Natural killer cell (primary cell): Measurements from ENCODE around the gene VSIG8. TPM values are rescaled to one million over a fixed set of nuclear protein-coding genes. Genes with fewer than 3 reads are reported as not detected.

Experiments
- ATAC-seq, 3 donors: fragments of 150-1000 bp in 2 of 3; fragments of 200-7000 bp in 1 of 3; cut with Tn5 transposase; 1 replicate in 1 of 3; 2 replicates in 2 of 3; pipeline ENCODE4 v1.10.0; 2021; ENCODE audit warnings: mild to moderate bottlenecking in 2 of 3, moderate library complexity in 2 of 3
- DNase-seq, 2 donors: peaks; one replicate each; pipeline versions ENCODE4 v3.0.0 to v3.0.0-alpha.2; 2013 to 2021; ENCODE audit warnings: mixed read lengths in 1 of 2
- H3K27ac ChIP-seq: one replicate; pipeline ENCODE4 v1.5.1; 2013; ENCODE audit warnings: mild to moderate bottlenecking, low read length
- H3K27me3 ChIP-seq: one replicate; pipeline ENCODE4 v1.6.1; 2013; ENCODE audit warnings: low read length; ENCODE audit not compliant: control insufficient read depth, insufficient read depth
- H3K36me3 ChIP-seq: one replicate; pipeline ENCODE4 v1.6.1; 2013; ENCODE audit warnings: low read length; ENCODE audit not compliant: control insufficient read depth, insufficient read depth
- H3K4me1 ChIP-seq: one replicate; pipeline ENCODE4 v1.6.1; 2013; ENCODE audit warnings: low read length; ENCODE audit not compliant: control insufficient read depth, insufficient read depth
- H3K4me3 ChIP-seq: one replicate; pipeline ENCODE4 v1.5.1; 2013; ENCODE audit warnings: low read length
- H3K9me3 ChIP-seq: one replicate; pipeline ENCODE4 v1.6.1; 2013; ENCODE audit warnings: low read length; ENCODE audit not compliant: control insufficient read depth, insufficient read depth
- H3K27ac Mint-ChIP-seq, 2 donors: one replicate each; pipeline ENCODE4 v1.8.0; 2022; ENCODE audit warnings: mild to moderate bottlenecking in 2 of 2, mixed read lengths in 2 of 2, moderate library complexity in 1 of 2
- H3K27me3 Mint-ChIP-seq, 2 donors: one replicate each; pipeline ENCODE4 v1.8.0; 2022; ENCODE audit warnings: low read depth in 2 of 2, mixed read lengths in 2 of 2
- H3K36me3 Mint-ChIP-seq: one replicate; pipeline ENCODE4 v1.8.0; 2022; ENCODE audit warnings: mixed read lengths
- H3K4me1 Mint-ChIP-seq, 2 donors: one replicate each; pipeline ENCODE4 v1.8.0; 2022; ENCODE audit warnings: mixed read lengths in 2 of 2
- H3K4me3 Mint-ChIP-seq: one replicate; pipeline ENCODE4 v1.8.0; 2022; ENCODE audit warnings: mild to moderate bottlenecking, moderate library complexity, mixed read lengths
- H3K9me3 Mint-ChIP-seq, 2 donors: one replicate each; pipeline ENCODE4 v1.8.0; 2022; ENCODE audit warnings: mixed read lengths in 2 of 2
- CTCF ChIP-seq: fragments of 200-600 bp; IDR thresholded peaks from one replicate; pipeline ENCODE4 v1.8.0; 2022; ENCODE audit warnings: antibody characterized with exemption
- WGBS: methylation state at CpG from one replicate; pipeline ENCODE4 v1.1.7; 2013; ENCODE audit warnings: missing lambda C conversion rate; ENCODE audit not compliant: insufficient coverage; 5-methylcytosine and 5-hydroxymethylcytosine counted together
- intact Hi-C: fragments of 100-400 bp; cut with micrococcal nuclease; formaldehyde crosslinking; loops from one replicate; pipeline ENCODE4 v1.14.2; 2022
- total RNA-seq, 4 donors: library from RNA; stranded (reverse); fragments of 120-200 nt in 1 of 4; gene quantifications; one replicate each; pipeline versions ENCODE4 v1.2.3 to v1.2.4, GENCODE V29; 2013 to 2022

The VSIG8 gene
- total RNA-seq, 3 donors from 2014 or later (not counting 1 experiment from before 2014, with no cell fraction given): not detected

DNA sequence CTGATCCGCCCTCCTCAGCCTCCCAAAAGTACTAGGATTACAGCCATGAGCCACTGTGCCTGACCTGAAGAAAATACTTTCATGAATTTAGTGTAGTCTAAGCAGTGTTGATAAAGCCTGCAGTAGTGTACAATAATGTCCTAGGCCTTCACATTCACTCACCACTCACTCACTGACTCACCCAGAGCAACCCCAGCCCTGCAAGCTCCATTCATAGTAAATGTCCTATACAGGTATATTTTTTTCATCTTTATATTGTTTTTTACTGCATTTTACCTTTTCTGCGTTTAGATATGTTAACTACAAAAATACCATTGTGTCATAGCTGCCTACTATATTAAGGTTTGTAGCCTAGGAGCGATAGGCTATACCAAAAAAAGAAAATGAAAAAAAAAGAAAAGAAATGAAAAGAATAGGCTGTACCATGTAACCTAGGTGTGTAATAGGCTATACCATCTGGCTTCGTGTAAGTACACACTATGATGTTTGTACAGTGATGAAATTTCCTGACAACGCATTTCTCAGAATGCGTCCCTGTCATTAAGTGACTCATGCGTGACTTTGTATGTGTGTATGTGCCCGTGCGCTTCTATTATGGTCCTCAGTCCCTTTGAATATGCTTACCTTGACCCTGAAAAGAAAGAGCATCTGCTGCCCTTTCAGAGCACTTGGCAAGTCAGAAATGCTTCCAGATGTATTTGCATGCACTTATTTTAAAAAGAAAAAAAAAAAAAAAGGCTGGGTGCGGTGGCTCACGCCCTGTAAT lies 45.0 kb downstream of the VSIG8 start:
- H3K27ac Mint-ChIP-seq: peak overlapping the region in 1 of 2 donors; percentile 72
- Histone ChIP-seq H3K4me3 (no peak overlapping the region), H3K36me3 (no peaks in the 10 kb centered on the region), H3K9me3 (no peaks in the 10 kb centered on the region), H3K4me1 (peaks cover 25% of the 10 kb centered on the region), H3K27me3 (no peaks in the 10 kb centered on the region), H3K27ac (no peak overlapping the region)
- H3K4me1 Mint-ChIP-seq: peaks cover 57% of the 10 kb centered on the region in 2 donors
- H3K27me3 Mint-ChIP-seq: peaks cover 0 to 8% of the 10 kb centered on the region in 2 donors
- intact Hi-C loops: no loop called here
- DNase-seq: no peak
- H3K4me3 Mint-ChIP-seq: no peak overlapping the region
- peaks cover 12% of the 10 kb centered on the region for H3K36me3 Mint-ChIP-seq
- no peak for ATAC-seq
- 91% methylated on average over 10 of the region's 11 CpGs for WGBS
- no peaks in the 10 kb centered on the region for H3K9me3 Mint-ChIP-seq
- no peak for TF ChIP-seq CTCF

- H3K4me3 Mint-ChIP-seq: no peak overlapping the region
- Histone ChIP-seq H3K27ac (no peak overlapping the region), H3K9me3 (no peaks in the 10 kb centered on the region), H3K36me3 (peaks cover 12% of the 10 kb centered on the region), H3K27me3 (no peaks in the 10 kb centered on the region), H3K4me1 (peaks cover 12% of the 10 kb centered on the region), H3K4me3 (no peak overlapping the region)
- DNase-seq: no peak
- WGBS: 100% methylated on average over 3 of the region's 8 CpGs
- H3K27ac Mint-ChIP-seq: peak overlapping the region in 1 of 2 donors; percentile 71
- peaks cover 0 to 5% of the 10 kb centered on the region in 2 donors for H3K27me3 Mint-ChIP-seq
- no peak for TF ChIP-seq CTCF
- H3K9me3 Mint-ChIP-seq: no peaks in the 10 kb centered on the region
- H3K36me3 Mint-ChIP-seq: peaks cover 23% of the 10 kb centered on the region
- ATAC-seq: no peak
- intact Hi-C loops: no loop called here
- peaks cover 51 to 53% of the 10 kb centered on the region in 2 donors for H3K4me1 Mint-ChIP-seq
Measured at GRCh38 chr1:159815926-159816325, 46.5 kb downstream of the VSIG8 start.

DNA sequence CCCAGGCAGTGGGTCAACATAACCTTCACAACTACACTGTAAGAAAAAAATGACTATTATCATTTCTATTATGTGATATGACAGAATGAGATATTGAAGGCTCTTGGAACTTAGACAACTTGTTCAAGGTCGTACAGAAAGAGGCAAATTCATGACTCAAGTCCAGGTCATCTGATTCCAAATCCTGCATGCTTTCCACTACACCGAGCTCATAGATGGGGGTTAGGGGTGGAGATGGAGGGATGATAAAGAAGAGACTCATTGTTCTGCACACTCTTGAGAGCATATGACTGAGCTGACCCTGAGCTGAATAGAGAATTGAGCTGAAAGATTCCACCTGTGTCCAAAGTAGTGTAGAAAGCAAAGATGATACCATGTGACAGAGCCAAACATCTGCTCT lies 57.5 kb downstream of the VSIG8 start:
- Mint-ChIP-seq H3K4me1 (peaks cover 82 to 83% of the 10 kb centered on the region in 2 donors), H3K4me3 (peak overlapping the region; percentile 96), H3K27me3 (peaks cover 0 to 11% of the 10 kb centered on the region in 2 donors), H3K27ac (peak overlapping the region; percentile 87 to 90), H3K36me3 (peaks cover 30% of the 10 kb centered on the region), H3K9me3 (peaks cover 0 to 4% of the 10 kb centered on the region in 2 donors)
- H3K4me1 ChIP-seq: peaks cover 60% of the 10 kb centered on the region
- DNase-seq: no peak
- 79% methylated on average over 2 of the region's 2 CpGs for WGBS
- H3K27me3 ChIP-seq: no peaks in the 10 kb centered on the region
- intact Hi-C loops: loop anchor here (5.0 to 10.0 kb wide), 2 partner anchors 47 to 200 kb away; no protein-coding TSS in a partner anchor
- peaks cover 32% of the 10 kb centered on the region for H3K36me3 ChIP-seq
- H3K4me3 ChIP-seq: no peak overlapping the region
- no peaks in the 10 kb centered on the region for H3K9me3 ChIP-seq
- TF ChIP-seq CTCF: no peak
- H3K27ac ChIP-seq: no peak overlapping the region
- no peak for ATAC-seq

Other genes starting within 250 kb of the VSIG8 start
- gene CRP, start 148.1 kb downstream of the VSIG8 start, total RNA-seq: not detected
- gene DUSP23, start 81.7 kb downstream of the VSIG8 start, total RNA-seq: 10 to 100 TPM; 18.6 to 22.1 (median 21.1) TPM
- 100 to 1,000 TPM; 138 to 309 (median 298) TPM for gene FCRL6, start 60.3 kb downstream of the VSIG8 start, total RNA-seq
- 1 to 10 TPM in 2 of 3 donors, under 1 TPM in 1; 0.64 to 4.4 (median 2.8) TPM for gene SLAMF8, start 35.8 kb downstream of the VSIG8 start, total RNA-seq
- 1 to 10 TPM; 1.3 to 5.0 (median 1.6) TPM for gene CFAP45, start 37.5 kb upstream of the VSIG8 start, total RNA-seq
- gene TAGLN2, start 62.9 kb upstream of the VSIG8 start, total RNA-seq: 100 to 1,000 TPM; 344 to 394 (median 358) TPM
- gene IGSF9, start 83.0 kb upstream of the VSIG8 start, total RNA-seq: not detected
- gene SLAMF9, start 91.6 kb upstream of the VSIG8 start, total RNA-seq: not detected
- gene PIGM, start 169.3 kb upstream of the VSIG8 start, total RNA-seq: 1 to 10 TPM; 3.8 to 5.1 (median 3.9) TPM
- not detected for gene KCNJ10, start 207.5 kb upstream of the VSIG8 start, total RNA-seq
- not detected for gene KCNJ9, start 218.9 kb upstream of the VSIG8 start, total RNA-seq
- 10 to 100 TPM; 26.3 to 35.3 (median 32.1) TPM for gene IGSF8, start 236.0 kb upstream of the VSIG8 start, total RNA-seq